NOMO-1 treated with dmso at 0.1 percent for 144 hours (cell line): ENCODE results near the gene NAXD.
"Not testable (repeated sequence)": the region's sequence is repeated elsewhere in the genome, so short reads cannot be mapped to it uniquely, and the experiment has no call there.

Source experiments
- DNase-seq: peaks from one replicate; lab custom pipeline; 2025; ENCODE audit not compliant: unreplicated experiment; lab: John Stamatoyannopoulos, UW

NAXD gene

GRCh38 chr13:110615322-110616102, at the start of gene NAXD:
TSS of gene NAXD (plus strand) at chr13:110615545. CDS start at chr13:110615602, 57 bp downstream.
- DNase-seq: peak; percentile 71

GRCh38 chr13:110566171-110566570, 49.2 kb upstream of the NAXD start:
- DNase-seq: no peak

GRCh38 chr13:110568612-110569011, 46.7 kb upstream of the NAXD start:
- DNase-seq: no peak

GRCh38 chr13:110569962-110570361, 45.4 kb upstream of the NAXD start:
- not testable (repeated sequence) for DNase-seq

- no peak for DNase-seq
Measured at GRCh38 chr13:110570886-110571285, 44.5 kb upstream of the NAXD start.

GRCh38 chr13:110571896-110572777, 43.2 kb upstream of the NAXD start:
- no peak for DNase-seq

- DNase-seq: no peak
Measured at GRCh38 chr13:110572778-110573118, 42.6 kb upstream of the NAXD start.

GRCh38 chr13:110574161-110574560, 41.2 kb upstream of the NAXD start:
- DNase-seq: no peak

GRCh38 chr13:110575322-110576069, 39.8 kb upstream of the NAXD start:
- peak; percentile 68 for DNase-seq

- no peak for DNase-seq
Measured at GRCh38 chr13:110576070-110576394, 39.3 kb upstream of the NAXD start.

GRCh38 chr13:110576736-110577476, 38.4 kb upstream of the NAXD start:
- no peak for DNase-seq

- no peak for DNase-seq
Measured at GRCh38 chr13:110578363-110578762, 37.0 kb upstream of the NAXD start.

GRCh38 chr13:110580800-110581199, 34.5 kb upstream of the NAXD start:
- peak; percentile 32 for DNase-seq

GRCh38 chr13:110581506-110582185, 33.7 kb upstream of the NAXD start:
- DNase-seq: no peak

GRCh38 chr13:110582421-110582954, 32.9 kb upstream of the NAXD start:
- DNase-seq: no peak

GRCh38 chr13:110583178-110583865, 32.0 kb upstream of the NAXD start:
- no peak for DNase-seq

- no peak for DNase-seq
Measured at GRCh38 chr13:110589793-110590390, 25.5 kb upstream of the NAXD start.

- DNase-seq: no peak
Measured at GRCh38 chr13:110590577-110590976, 24.8 kb upstream of the NAXD start.

- no peak for DNase-seq
Measured at GRCh38 chr13:110592665-110593064, 22.7 kb upstream of the NAXD start.
